ENCODE data around the gene HLA-F.
A peak's percentile ranks its signal among the peaks of the same experiment; 100 is the strongest.

HLA-F gene

DNA sequence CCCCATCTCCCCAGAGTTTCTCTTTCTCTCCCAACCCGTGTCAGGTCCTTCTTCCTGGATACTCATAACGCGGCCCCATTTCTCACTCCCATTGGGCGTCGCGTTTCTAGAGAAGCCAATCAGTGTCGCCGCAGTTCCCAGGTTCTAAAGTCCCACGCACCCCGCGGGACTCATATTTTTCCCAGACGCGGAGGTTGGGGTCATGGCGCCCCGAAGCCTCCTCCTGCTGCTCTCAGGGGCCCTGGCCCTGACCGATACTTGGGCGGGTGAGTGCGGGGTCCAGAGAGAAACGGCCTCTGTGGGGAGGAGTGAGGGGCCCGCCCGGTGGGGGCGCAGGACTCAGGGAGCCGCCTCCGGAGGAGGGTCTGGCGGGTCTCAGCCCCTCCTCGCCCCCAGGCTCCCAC is at the start of gene HLA-F:
Gene HLA-F, plus strand, starts transcription at position 173 of the 404 bp plus-strand sequence. Its CDS starts 30 bp downstream, at position 203.
- peak within 1 kb of the TSS; percentile 89 for H3K4me3 ChIP-seq (ENCODE audit: low read length)
- TF ChIP-seq ZNF274 (IDR thresholded peaks at IDR 0.05; ENCODE audit: low read depth, low read length) = no peak

DNA sequence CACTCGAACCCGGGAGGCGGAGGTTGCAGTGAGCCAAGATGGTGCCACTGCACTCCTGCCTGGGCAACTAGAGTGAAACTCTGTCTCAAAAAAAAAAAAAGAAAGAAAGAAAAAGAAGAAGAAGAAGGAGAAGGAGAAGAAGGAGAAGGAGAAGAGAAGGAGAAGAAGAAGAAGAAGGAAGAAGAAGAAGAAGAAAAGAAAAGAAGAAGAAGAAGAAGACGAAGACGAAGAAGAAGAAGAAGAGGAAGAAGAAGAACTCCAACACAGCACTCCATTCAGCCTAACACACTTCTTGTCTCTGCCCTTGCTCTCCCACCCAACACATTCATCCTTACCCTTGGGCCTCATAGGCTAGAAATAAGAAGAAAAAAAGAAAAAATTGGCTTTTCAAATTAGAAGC is 49.2 kb upstream of the HLA-F start:
- no peak for TF ChIP-seq ZNF274 (IDR thresholded peaks at IDR 0.05; ENCODE audit: low read depth, low read length)
- no peak overlapping the region for H3K4me3 ChIP-seq (ENCODE audit: low read length)

DNA sequence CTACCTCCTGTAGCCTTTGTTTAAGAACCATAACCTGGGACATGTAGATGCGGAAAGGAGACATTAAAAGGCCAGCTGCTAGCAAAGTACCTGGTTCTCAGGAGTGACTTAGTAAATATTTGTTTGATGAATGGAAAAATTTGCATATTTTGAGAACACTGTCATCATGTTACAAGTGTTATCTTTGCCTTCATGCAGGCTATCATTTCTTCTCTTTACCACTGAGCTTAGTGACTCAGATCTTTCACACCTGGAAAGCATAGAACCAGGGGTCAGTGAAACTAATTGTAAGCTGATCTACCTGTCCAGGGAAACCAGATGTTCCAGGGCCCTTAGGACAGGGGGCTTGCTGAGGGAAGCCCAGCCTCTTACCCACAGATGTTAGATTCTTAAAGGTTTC is 47.7 kb upstream of the HLA-F start:
- no peak for TF ChIP-seq ZNF274 (IDR thresholded peaks at IDR 0.05; ENCODE audit: low read depth, low read length)

DNA sequence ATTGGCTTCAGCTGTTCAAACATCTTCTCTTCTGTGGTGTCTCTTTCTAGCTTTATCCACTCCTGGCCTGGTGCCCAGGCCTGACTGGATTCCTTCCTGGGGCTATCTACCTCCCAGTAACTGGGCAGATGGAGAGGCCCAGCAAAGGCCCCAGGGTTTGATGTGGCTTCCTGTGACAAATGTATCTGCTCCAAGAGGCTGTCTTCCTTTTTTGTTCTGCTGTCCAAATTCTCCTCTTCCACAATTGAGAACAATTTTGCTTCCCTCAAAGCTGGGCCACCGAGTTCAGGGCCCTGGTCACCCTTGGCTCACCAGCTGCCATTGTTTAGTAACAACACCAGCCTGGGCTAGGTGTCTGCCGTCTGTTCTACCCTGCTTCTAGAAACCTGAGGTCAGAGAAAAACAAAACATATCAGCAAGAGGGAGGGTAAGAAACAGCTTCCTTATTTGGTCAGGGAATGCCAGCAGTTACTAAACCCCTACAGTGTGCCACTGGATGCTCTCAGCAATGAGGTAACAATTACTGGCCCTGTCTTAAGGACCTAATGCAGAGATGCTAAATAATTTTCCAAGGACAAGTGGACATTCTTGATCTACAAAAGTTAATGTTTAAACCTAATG is 46.1 kb upstream of the HLA-F start:
- no peak for TF ChIP-seq ZNF274 (IDR thresholded peaks at IDR 0.05; ENCODE audit: low read depth, low read length)
- no peak overlapping the region for H3K4me3 ChIP-seq (ENCODE audit: low read length)

More for the DNA sequence above, 47.7 kb upstream of the HLA-F start:
- no peak overlapping the region for H3K4me3 ChIP-seq (ENCODE audit: low read length)

DNA sequence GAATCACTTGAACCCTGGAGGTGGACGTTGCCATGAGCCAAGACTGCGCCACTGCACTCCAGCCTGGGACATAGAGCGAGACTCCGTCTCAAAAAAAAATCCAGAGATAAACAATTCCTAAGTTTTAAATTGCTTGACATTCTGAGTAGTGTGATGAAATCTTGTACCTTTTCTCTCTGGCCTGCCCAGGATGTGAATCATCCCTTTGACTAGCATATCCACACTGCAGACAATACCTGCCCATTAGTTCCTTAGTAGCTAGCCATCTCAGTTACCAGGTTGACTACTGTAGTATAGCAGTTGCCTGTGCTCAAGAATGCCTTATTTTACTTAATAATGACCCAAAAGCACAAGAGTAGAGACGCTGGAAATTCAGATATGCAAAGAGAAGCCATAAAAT is 45.1 kb upstream of the HLA-F start:
- no peak for TF ChIP-seq ZNF274 (IDR thresholded peaks at IDR 0.05; ENCODE audit: low read depth, low read length)

DNA sequence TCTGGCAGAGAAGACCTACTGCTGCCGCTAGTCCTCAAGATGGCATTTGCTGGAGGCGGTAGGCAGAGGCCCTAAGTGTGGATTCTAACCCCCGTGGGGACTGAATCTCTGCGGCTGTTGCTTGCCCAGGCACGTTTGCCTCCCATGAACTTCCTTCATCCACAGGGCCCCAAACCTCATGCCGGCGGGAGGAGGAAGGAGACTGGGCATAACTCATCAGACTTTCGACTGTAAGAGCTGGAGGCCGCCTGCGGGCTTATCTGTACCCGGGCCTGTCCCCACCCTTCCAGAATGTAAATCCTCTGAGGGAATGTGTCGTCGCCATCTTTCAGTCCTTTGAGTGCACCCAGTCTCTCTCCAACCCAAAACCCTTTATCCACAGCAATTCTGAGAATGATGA is 43.3 kb upstream of the HLA-F start:
- TF ChIP-seq ZNF274 (IDR thresholded peaks at IDR 0.05; ENCODE audit: low read depth, low read length) = no peak
- no peak overlapping the region for H3K4me3 ChIP-seq (ENCODE audit: low read length)

More for the DNA sequence above, 45.1 kb upstream of the HLA-F start:
- no peak overlapping the region for H3K4me3 ChIP-seq (ENCODE audit: low read length)

DNA sequence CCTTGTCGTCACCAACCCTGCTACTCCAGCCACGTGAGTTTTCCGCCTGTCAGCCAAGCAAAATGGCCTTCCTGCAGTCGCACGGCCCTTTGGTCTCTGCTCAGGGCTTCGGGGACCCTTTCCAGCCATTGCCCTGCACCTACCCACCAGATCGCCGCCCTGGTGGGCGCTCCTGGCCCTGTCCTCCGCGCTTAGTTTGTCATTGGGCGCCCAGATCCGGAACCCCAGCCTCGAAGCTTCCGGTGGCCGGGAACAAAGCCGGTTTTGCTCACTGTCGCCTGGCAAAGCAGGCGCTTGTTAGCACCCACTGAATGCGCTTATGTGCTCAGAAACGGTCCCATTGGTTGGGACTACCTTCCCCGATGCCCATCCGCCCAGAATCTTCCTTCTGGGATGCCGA is 42.8 kb upstream of the HLA-F start:
- no peak for TF ChIP-seq ZNF274 (IDR thresholded peaks at IDR 0.05; ENCODE audit: low read depth, low read length)
- H3K4me3 ChIP-seq (ENCODE audit: low read length) = no peak overlapping the region

DNA sequence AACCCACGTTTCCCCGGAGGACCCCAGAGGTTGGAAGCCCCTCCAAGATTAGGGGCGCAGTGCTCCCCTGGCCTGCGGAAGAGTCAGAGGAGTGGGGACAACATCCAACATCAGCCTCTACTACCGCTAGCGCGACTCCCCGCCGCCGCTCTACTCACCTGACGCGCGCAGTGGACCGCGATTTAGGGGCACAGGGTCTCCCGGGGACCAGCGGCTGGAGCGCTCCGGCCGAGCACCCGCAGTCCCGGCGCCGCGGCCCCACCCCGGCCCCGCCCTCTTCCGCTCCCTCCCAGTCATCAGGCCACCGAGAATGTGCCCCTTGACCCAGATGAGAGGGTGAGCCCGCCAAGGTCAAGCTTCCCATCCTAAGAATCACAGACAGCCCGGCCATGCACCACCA is 42.3 kb upstream of the HLA-F start, which contains the start of gene ZFP57:
Gene ZFP57, minus strand, starts transcription at position 249 of the 400 bp plus-strand sequence. CDS start 4,149 bp downstream, outside the sequence.
- no peak within 1 kb of the TSS for H3K4me3 ChIP-seq (ENCODE audit: low read length)
- no peak for TF ChIP-seq ZNF274 (IDR thresholded peaks at IDR 0.05; ENCODE audit: low read depth, low read length)

DNA sequence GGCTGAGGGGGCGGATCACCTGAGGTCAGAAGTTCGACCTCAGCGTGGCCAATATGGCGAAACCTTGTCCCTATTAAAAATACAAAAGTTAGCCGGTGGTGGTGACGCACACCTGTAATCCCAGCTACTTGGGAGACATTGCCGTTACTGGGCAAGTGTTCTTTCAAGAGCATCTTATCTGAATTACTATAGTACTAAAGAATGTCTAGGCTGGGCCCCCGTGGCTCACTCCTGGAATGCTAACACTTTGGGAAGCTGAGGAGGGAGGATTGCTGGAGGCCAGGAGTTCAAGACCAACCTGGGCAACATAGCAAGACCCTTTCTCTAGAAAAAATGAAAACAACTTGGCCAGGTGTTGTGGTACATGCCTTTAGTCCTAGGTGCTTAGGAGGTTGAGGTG is 41.4 kb upstream of the HLA-F start:
- H3K4me3 ChIP-seq (ENCODE audit: low read length) = no peak overlapping the region
- no peak for TF ChIP-seq ZNF274 (IDR thresholded peaks at IDR 0.05; ENCODE audit: low read depth, low read length)

DNA sequence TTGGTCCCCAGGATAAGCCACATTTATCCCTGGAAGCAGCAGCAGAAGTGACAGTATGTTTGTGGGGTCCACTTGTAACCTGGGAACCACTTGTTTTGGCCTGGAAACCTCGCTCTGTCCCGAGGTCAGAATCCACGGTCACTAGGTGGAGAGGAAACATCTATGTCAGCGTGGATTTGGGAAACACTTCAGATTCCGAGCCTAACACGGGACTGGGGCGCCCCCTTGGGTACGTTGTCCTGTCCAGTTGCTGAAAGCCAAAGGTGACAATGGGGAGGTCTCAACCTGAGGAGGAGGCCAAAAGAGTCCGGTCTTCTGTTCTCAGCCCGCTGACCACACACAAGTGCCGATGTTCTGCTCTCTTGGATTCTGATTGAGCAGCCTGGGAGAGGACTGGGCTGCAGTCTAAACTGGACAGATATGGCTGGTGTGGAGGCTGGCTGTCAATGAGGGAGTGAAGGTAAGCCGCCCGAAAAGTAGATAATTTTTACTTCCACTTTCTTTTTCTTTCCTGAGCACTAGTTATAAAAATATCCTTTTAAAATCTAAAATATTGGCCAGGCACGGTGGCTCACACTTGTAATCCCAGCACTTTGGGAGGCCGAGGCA is 37.4 kb upstream of the HLA-F start:
- TF ChIP-seq ZNF274 (IDR thresholded peaks at IDR 0.05; ENCODE audit: low read depth, low read length) = no peak
- no peak overlapping the region for H3K4me3 ChIP-seq (ENCODE audit: low read length)

DNA sequence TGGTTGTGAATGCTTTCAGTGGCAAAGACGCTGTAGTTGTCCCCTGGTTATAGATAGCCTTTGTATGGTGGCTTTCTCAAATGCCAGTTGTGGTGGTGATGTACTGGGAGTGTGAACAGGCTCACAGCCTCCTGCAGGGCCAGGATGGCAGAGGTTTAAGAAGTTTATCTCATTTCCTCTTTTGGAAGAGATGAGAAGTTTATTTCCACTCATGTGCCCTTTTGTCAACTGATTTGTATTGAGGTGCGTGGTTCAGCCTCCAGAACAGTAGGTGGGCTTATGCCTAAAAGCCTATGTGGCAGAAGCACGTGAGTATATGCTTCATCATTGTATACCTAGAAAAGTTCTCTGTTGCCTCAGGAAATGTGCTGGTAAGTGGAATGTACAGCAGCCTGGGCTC is 28.6 kb upstream of the HLA-F start:
- no peak for TF ChIP-seq ZNF274 (IDR thresholded peaks at IDR 0.05; ENCODE audit: low read depth, low read length)
- H3K4me3 ChIP-seq (ENCODE audit: low read length) = no peak overlapping the region

DNA sequence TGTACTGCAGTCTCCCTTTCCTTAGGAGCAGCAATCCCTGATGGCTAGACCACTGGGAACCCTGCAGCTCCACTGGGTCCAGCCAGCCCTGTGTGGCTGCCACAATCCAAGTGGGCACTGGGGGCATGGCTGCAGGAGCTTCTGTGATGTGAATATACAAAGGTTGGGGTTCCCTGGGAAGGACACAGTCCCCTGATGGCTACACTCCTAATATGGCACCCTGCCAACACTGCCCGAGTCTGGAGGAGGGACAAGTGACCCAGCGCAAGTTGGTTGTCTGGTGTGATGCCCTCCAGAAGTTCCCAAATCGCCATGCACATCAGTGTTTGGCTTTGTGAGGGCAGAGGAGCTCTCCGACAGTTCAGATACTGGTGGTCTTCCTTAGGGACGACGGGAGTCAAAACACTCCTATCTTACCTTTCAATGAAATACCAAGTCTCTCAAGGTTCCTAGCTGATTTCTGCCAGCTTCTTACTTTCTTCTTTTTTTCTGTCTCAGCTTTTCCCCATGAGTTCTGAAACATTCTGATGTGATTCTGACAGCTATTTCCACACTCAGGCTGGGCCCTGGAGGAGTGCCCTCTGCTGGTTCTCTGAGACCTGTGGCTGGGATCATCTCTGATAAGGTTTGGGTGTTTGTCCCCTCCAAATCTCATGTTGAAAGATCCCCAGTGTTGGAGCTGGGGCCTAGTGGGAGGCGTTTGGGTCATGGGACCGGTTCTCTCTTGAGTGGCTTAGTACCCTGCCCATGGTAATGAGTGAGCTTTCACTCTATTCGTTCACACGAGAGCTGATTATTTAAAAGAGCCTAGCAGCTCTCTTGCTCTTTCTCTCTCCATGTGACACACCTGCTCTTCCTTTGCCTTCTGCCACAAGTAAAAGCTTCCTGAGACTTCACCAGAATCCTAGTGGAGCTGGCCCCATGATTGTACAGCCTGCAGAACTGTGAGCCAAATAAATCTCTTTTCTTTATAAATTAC is 26.8 kb upstream of the HLA-F start:
- no peak overlapping the region for H3K4me3 ChIP-seq (ENCODE audit: low read length)
- no peak for TF ChIP-seq ZNF274 (IDR thresholded peaks at IDR 0.05; ENCODE audit: low read depth, low read length)

DNA sequence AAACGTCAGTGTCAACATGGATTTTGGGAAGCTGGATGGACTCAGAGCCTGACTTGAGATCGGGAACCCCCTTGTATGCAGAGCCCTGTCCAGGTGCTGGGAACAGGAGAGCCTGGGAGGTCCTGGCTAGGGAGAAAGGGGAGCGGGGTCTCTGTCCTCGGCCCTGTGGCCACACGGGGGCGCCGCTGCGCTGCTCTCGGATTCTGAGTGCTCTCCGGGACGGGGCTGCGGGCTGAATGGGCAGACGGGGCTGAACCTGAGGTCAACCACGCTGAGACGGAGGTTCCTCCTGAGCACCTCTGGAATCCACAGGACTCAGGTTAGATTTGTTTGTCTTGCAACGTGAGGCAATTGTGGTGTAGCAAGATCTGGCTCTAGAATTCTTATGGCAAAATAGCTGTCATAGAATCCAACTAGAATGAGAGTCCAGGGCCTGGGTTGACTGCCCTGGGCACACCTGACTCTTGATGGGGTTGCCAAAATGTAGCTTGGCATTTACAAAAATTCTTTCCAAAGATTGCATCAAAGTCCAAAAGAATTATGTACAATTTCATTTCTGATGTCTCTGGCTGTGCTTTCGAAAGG is 20.6 kb upstream of the HLA-F start:
- TF ChIP-seq ZNF274 (IDR thresholded peaks at IDR 0.05; ENCODE audit: low read depth, low read length) = no peak
- no peak overlapping the region for H3K4me3 ChIP-seq (ENCODE audit: low read length)
